ENCODE data around the gene TLX2. TPM values are rescaled to one million over a fixed set of nuclear protein-coding genes. Genes with fewer than 3 reads are reported as not detected.
A peak's percentile ranks its signal among the peaks of the same experiment; 100 is the strongest.

The TLX2 gene
- total and polyA plus RNA-seq, 2 of the 8 experiments (the other 6 are each of a cell fraction or from before 2014, with no cell fraction given), result 0.06 to 0.17 TPM

DNA sequence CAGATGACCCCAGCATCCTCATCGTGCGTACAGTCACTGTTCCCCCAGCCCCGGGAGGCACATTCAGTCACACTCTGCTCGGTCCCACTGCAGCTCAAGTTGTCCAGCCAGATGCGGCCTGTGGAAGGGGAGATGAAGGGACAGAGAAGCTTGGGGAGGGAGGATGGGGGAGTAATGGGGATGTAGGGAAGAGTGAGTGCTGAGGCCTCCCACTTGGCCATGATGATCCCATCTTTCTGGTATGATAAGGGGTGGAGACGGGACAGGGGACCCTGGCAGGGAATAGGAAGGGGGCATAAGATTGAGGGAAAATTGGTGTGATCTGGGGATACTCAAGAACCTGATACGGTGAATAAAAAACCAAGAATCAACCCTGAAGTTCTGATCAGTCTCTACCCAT is 36.0 kb downstream of the TLX2 start:
- no peak overlapping the region for H2BK5ac ChIP-seq (ENCODE audit: low read depth, low read length)
- TF ChIP-seq YY1 (IDR thresholded peaks at IDR 0.05; ENCODE audit: low read depth, low read length) (no peak), PHF8 (conservative IDR thresholded peaks at IDR 0.05; ENCODE audit: low read depth, low read length) (no peak), RXRA (IDR thresholded peaks at IDR 0.05; ENCODE audit: insufficient read depth, low read depth, low read length) (no peak), SUZ12 (IDR thresholded peaks at IDR 0.05; ENCODE audit: low read length) (no peak), HDAC6 (IDR thresholded peaks at IDR 0.05; ENCODE audit: low read depth, low read length) (no peak), EZH2 (IDR thresholded peaks at IDR 0.05; ENCODE audit: low read depth, low read length, severe bottlenecking) (no peak), BRCA1 (IDR thresholded peaks at IDR 0.05; ENCODE audit: low read depth, low read length) (no peak), USF2 (IDR thresholded peaks at IDR 0.05; ENCODE audit: low read length) (no peak), EP300 (IDR thresholded peaks at IDR 0.05; ENCODE audit: borderline replicate concordance in 1 of 2, low read depth in 2 of 2, low read length in 2 of 2) (no peak), KDM5A (IDR thresholded peaks at IDR 0.05; ENCODE audit: low read length) (no peak)
- TF ChIP-seq, protein P1, sequence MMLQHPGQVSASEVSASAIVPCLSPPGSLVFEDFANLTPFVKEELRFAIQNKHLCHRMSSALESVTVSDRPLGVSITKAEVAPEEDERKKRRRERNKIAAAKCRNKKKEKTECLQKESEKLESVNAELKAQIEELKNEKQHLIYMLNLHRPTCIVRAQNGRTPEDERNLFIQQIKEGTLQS (IDR thresholded peaks at IDR 0.05; ENCODE audit: insufficient read depth, low read depth, low read length), result no peak

More for the DNA sequence above, 36.0 kb downstream of the TLX2 start:
- 82% methylated on average over 7 of the region's 7 CpGs; no CpG with 5 or more reads in 1 of the 2 experiments for WGBS, 2 experiments (ENCODE audit: extremely low coverage in 1 of 2, insufficient coverage in 1 of 2, insufficient read length in 1 of 2, insufficient replicate concordance in 2 of 2, low coverage in 1 of 2, low lambda C conversion rate in 2 of 2, missing lambda C conversion rate in 1 of 2)
- Histone ChIP-seq H3K27me3 (replicated peaks in 1 of 4; ENCODE audit: control insufficient read depth in 3 of 4, extremely low read depth in 1 of 4, insufficient read depth in 3 of 4, low read length in 3 of 4) (peaks cover 4 to 61% (median 31%) of the 10 kb centered on the region in 4 experiments), H3K23ac (ENCODE audit: insufficient read length) (no peak overlapping the region), H2BK12ac (ENCODE audit: low read depth, low read length) (no peak overlapping the region), H3K18ac (ENCODE audit: extremely low read depth, low read length) (no peak overlapping the region), H4K91ac (replicated peaks; ENCODE audit: insufficient read length, low read length) (peak overlapping the region; percentile 52), H4K8ac (ENCODE audit: extremely low read depth, insufficient read depth, low read length) (no peak overlapping the region), H3K4me3 (ENCODE audit: extremely low read depth in 1 of 4, insufficient read depth in 2 of 4, low read depth in 3 of 4, low read length in 4 of 4) (peak overlapping the region in 1 of 4 experiments; percentile 90; a peak in 1 of 8 replicates), H4K20me1 (replicated peaks in 1 of 2; ENCODE audit: control insufficient read depth in 1 of 2, insufficient read depth in 2 of 2, low read length in 2 of 2) (peaks cover 0 to 5% of the 10 kb centered on the region in 2 experiments), H3K79me2 (ENCODE audit: control insufficient read depth in 1 of 2, insufficient read depth in 2 of 2, low read length in 2 of 2) (no peaks in the 10 kb centered on the region), H3K23me2 (ENCODE audit: low read depth, low read length) (peaks cover 25% of the 10 kb centered on the region), H4K5ac (ENCODE audit: insufficient read length, low read depth, low read length) (no peak overlapping the region), H2BK15ac (ENCODE audit: low read length) (no peak overlapping the region; the same call in 1 of the 2 replicates), H3K4ac (replicated peaks; ENCODE audit: insufficient read length, low read depth, low read length) (no peak overlapping the region), H3K4me2 (ENCODE audit: insufficient read depth in 1 of 2, low read depth in 2 of 2, low read length in 2 of 2) (peak overlapping the region; percentile 77 to 84), H3K36me3 (ENCODE audit: control insufficient read depth in 2 of 4, insufficient read depth in 4 of 4, low read length in 3 of 4) (0 out of 8 replicates have a peak, but pooled peaks cover 0 to 3% (median 0%) of the 10 kb centered on the region in 4 experiments), H3K9me3 (ENCODE audit: insufficient read depth in 2 of 2, low read depth in 1 of 2, low read length in 1 of 2) (no peaks in the 10 kb centered on the region), H2BK120ac (replicated peaks; ENCODE audit: low read depth, low read length) (no peak overlapping the region), H3K14ac (ENCODE audit: insufficient read length) (no peak overlapping the region), H3K79me1 (ENCODE audit: low read depth, low read length) (no peaks in the 10 kb centered on the region; the same call in 1 of the 2 replicates), H2BK20ac (ENCODE audit: low read length) (no peak overlapping the region), H3K56ac (replicated peaks; ENCODE audit: insufficient read length, low read depth, low read length) (no peak overlapping the region), H2AFZ (ENCODE audit: low read length) (no peak overlapping the region), H2AK5ac (ENCODE audit: low read depth, low read length) (peak overlapping the region; percentile 84; the same call in 1 of the 2 replicates), H3K27ac (ENCODE audit: low read depth, low read length) (no peak overlapping the region), H3K9ac (replicated peaks in 1 of 4; ENCODE audit: extremely low read depth in 1 of 4, low read depth in 3 of 4, low read length in 3 of 4) (no peak overlapping the region), H3K4me1 (replicated peaks in 1 of 4; ENCODE audit: control insufficient read depth in 3 of 4, insufficient read depth in 4 of 4, low read length in 3 of 4) (peaks cover 5 to 18% (median 8%) of the 10 kb centered on the region in 4 experiments)
- CTCF ChIA-PET (ENCODE audit: partially characterized antibody), result interaction anchor here (0.8 to 2.8 kb wide), 6 partner anchors 15 to 76 kb away, joined by 3 to 12 read pairs (median 4); no protein-coding TSS in a partner anchor
- DNase-seq (ENCODE audit: low read depth in 1 of 2, low spot score in 2 of 2), result no peak
- no peak for FAIRE-seq
- POLR2A ChIA-PET (ENCODE audit: partially characterized antibody), result interaction anchor here (0.9 to 2.9 kb wide), 11 partner anchors 9 to 108 kb away, joined by 3 to 17 read pairs (median 4); partner anchors contain the start of genes AUP1, CCDC142, HTRA2 and LBX2

All from H1 (cell line).